K562 (cell line): Measurements from ENCODE around the gene LCN15. TPM values are rescaled to one million over a fixed set of nuclear protein-coding genes. Genes with fewer than 3 reads are reported as not detected.
A peak's percentile ranks its signal among the peaks of the same experiment; 100 is the strongest.

ENCODE experiments used
- CBFB ChIP-seq: sonication (generic); formaldehyde crosslinking; IDR thresholded peaks from 2 replicates; pipeline ENCODE4 v1.4.0; 2020; ENCODE audit warnings: mild to moderate bottlenecking, missing genetic modification reagents
- COPS2 ChIP-seq: fragments of 450-650 bp; conservative IDR thresholded peaks from 2 replicates; pipeline ENCODE4 v1.6.1; 2016; ENCODE audit warnings: mild to moderate bottlenecking, moderate library complexity
- MCM3 ChIP-seq: fragments of 450-650 bp; IDR thresholded peaks from 2 replicates; pipeline ENCODE4 v1.6.1; 2016
- POLR2H ChIP-seq: IDR thresholded peaks from 2 replicates; pipeline ENCODE4 v1.6.1; 2016; ENCODE audit warnings: missing genetic modification characterization, low read depth, mild to moderate bottlenecking, control low read depth, missing compliant biosample characterization, moderate library complexity
- TAL1 ChIP-seq: fragments of 450-650 bp; IDR thresholded peaks from 2 replicates; pipeline ENCODE4 v1.6.1; 2016; ENCODE audit warnings: mild to moderate bottlenecking
- WHSC1 ChIP-seq: IDR thresholded peaks from one replicate; pipeline ENCODE4 v1.6.1; 2012; ENCODE audit warnings: low read length, control low read depth, inconsistent platforms
- ZNF75A ChIP-seq: fragments of 450-650 bp; formaldehyde crosslinking; IDR thresholded peaks from 2 replicates; pipeline ENCODE4 v1.4.0; 2020; ENCODE audit warnings: mild to moderate bottlenecking
- ZNF764 ChIP-seq: fragments of 250-450 bp; sonication (Bioruptor Pico); IDR thresholded peaks from 2 replicates; pipeline ENCODE4 v1.4.0; 2020; ENCODE audit warnings: low read depth, mild to moderate bottlenecking, moderate library complexity
- polyA plus RNA-seq, 8 experiments: library from polyadenylated mRNA; depleted of rRNA in 4 of 8; stranded (reverse) in 5 of 8; unstranded in 3 of 8; fragments of >200 nt; fragmentation: Nextera tagmentation in 2 of 8; fragmentation: Illumina TruSeq in 1 of 8; extraction: Ambion mirVana in 2 of 8; extraction: Trizol in 1 of 8; gene quantifications; 2 replicates each; pipeline versions ENCODE4 v1.2.1 to v1.2.3, GENCODE V29; 2011 to 2014; ENCODE audit warnings: inconsistent platforms in 1 of 8, missing spikeins in 1 of 8
- total RNA-seq, 7 experiments: library from RNA; depleted of rRNA in 6 of 7; stranded (reverse); fragments of >200 nt in 6 of 7; fragmentation: Illumina TruSeq in 2 of 7; extraction: Trizol in 2 of 7; gene quantifications; 2 replicates each; pipeline versions ENCODE4 v1.2.1 to v1.2.3, GENCODE V29; 2011 to 2021; ENCODE audit warnings: low replicate concordance in 1 of 7
- TF ChIP-seq, protein P1 (sequence below), 2 experiments: fragments of 450-650 bp in 1 of 2; sonication (generic) in 1 of 2; formaldehyde crosslinking in 1 of 2; IDR thresholded peaks; 2 replicates each; pipeline versions ENCODE4 v1.7.1 to v1.9.0; 2016 to 2022; ENCODE audit warnings: inconsistent platforms in 1 of 2, mild to moderate bottlenecking in 1 of 2, missing genetic modification reagents in 1 of 2
- TF ChIP-seq, protein P2 (sequence below): conservative IDR thresholded peaks from 2 replicates; pipeline ENCODE4 v1.6.1; 2011; ENCODE audit warnings: low read depth, mild to moderate bottlenecking, low read length; ENCODE audit not compliant: control insufficient read depth
- TF ChIP-seq, protein P3 (sequence below): sonication (generic); formaldehyde crosslinking; IDR thresholded peaks from 2 replicates; pipeline ENCODE4 v1.8.1; 2023; ENCODE audit warnings: mild to moderate bottlenecking, missing genetic modification reagents
- TF ChIP-seq, protein P4 (sequence below): sonication (generic); formaldehyde crosslinking; IDR thresholded peaks from 2 replicates; pipeline ENCODE4 v1.8.0; 2022; ENCODE audit warnings: missing genetic modification reagents, mild to moderate bottlenecking, borderline replicate concordance

The LCN15 gene
- total and polyA plus RNA-seq, 9 of the 15 experiments (the other 6 are each of a cell fraction or from before 2014, with no cell fraction given), result 0.66 TPM; not detected in 8

DNA sequence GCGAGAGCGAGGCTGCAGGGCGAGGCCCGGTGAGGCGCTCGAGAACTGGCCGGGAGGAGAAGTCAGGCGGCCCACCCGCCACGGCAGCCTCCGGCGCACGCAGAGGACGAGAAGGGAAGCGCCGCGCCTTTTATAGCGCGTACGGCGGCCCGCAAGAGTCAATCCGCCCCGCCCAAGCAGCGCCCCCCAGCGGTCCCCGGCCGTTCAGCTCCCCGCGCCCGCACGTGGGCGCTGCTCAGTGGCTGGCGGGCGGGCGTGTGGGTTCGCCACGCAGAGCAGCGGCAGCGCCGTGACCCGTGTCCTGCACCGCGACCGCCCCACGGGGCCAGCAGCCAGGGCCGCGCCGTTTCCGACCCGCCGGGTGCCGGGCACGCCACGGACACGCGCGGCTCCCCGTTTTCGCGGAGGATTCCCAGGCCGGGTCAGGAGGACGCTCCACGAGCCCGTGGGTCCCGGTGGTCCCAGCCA is 36.2 kb downstream of the LCN15 start (continued):
- TF ChIP-seq, protein P1, sequence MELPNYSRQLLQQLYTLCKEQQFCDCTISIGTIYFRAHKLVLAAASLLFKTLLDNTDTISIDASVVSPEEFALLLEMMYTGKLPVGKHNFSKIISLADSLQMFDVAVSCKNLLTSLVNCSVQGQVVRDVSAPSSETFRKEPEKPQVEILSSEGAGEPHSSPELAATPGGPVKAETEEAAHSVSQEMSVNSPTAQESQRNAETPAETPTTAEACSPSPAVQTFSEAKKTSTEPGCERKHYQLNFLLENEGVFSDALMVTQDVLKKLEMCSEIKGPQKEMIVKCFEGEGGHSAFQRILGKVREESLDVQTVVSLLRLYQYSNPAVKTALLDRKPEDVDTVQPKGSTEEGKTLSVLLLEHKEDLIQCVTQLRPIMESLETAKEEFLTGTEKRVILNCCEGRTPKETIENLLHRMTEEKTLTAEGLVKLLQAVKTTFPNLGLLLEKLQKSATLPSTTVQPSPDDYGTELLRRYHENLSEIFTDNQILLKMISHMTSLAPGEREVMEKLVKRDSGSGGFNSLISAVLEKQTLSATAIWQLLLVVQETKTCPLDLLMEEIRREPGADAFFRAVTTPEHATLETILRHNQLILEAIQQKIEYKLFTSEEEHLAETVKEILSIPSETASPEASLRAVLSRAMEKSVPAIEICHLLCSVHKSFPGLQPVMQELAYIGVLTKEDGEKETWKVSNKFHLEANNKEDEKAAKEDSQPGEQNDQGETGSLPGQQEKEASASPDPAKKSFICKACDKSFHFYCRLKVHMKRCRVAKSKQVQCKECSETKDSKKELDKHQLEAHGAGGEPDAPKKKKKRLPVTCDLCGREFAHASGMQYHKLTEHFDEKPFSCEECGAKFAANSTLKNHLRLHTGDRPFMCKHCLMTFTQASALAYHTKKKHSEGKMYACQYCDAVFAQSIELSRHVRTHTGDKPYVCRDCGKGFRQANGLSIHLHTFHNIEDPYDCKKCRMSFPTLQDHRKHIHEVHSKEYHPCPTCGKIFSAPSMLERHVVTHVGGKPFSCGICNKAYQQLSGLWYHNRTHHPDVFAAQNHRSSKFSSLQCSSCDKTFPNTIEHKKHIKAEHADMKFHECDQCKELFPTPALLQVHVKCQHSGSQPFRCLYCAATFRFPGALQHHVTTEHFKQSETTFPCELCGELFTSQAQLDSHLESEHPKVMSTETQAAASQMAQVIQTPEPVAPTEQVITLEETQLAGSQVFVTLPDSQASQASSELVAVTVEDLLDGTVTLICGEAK (IDR thresholded peaks at IDR 0.05), result no peak
- TF ChIP-seq, protein P1 (CRISPR knock-in tag; IDR thresholded peaks at IDR 0.05), result peak; percentile 5; the same call in 1 of the 2 replicates
- no peak for TF ChIP-seq ZNF75A (CRISPR knock-in tag)
- TF ChIP-seq POLR2H (tag), result peak; percentile 97
- TF ChIP-seq, protein P2, sequence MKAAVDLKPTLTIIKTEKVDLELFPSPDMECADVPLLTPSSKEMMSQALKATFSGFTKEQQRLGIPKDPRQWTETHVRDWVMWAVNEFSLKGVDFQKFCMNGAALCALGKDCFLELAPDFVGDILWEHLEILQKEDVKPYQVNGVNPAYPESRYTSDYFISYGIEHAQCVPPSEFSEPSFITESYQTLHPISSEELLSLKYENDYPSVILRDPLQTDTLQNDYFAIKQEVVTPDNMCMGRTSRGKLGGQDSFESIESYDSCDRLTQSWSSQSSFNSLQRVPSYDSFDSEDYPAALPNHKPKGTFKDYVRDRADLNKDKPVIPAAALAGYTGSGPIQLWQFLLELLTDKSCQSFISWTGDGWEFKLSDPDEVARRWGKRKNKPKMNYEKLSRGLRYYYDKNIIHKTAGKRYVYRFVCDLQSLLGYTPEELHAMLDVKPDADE, result peak; percentile 95
- no peak for TF ChIP-seq WHSC1
- TF ChIP-seq ZNF764, result no peak
- TF ChIP-seq, protein P3, sequence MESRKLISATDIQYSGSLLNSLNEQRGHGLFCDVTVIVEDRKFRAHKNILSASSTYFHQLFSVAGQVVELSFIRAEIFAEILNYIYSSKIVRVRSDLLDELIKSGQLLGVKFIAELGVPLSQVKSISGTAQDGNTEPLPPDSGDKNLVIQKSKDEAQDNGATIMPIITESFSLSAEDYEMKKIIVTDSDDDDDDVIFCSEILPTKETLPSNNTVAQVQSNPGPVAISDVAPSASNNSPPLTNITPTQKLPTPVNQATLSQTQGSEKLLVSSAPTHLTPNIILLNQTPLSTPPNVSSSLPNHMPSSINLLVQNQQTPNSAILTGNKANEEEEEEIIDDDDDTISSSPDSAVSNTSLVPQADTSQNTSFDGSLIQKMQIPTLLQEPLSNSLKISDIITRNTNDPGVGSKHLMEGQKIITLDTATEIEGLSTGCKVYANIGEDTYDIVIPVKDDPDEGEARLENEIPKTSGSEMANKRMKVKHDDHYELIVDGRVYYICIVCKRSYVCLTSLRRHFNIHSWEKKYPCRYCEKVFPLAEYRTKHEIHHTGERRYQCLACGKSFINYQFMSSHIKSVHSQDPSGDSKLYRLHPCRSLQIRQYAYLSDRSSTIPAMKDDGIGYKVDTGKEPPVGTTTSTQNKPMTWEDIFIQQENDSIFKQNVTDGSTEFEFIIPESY (CRISPR knock-in tag), result peak; percentile 92
- TF ChIP-seq, protein P4, sequence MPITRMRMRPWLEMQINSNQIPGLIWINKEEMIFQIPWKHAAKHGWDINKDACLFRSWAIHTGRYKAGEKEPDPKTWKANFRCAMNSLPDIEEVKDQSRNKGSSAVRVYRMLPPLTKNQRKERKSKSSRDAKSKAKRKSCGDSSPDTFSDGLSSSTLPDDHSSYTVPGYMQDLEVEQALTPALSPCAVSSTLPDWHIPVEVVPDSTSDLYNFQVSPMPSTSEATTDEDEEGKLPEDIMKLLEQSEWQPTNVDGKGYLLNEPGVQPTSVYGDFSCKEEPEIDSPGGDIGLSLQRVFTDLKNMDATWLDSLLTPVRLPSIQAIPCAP (CRISPR knock-in tag), result no peak
- TF ChIP-seq MCM3, result no peak
- no peak for TF ChIP-seq CBFB (CRISPR knock-in tag)
- TF ChIP-seq COPS2, result no peak
- no peak for TF ChIP-seq TAL1
